GM12864 (cell line): Measurements from ENCODE around the gene GPS2.
"Not testable (repeated sequence)": the region's sequence is repeated elsewhere in the genome, so short reads cannot be mapped to it uniquely, and the experiment has no call there.

Experiments used
- DNase-seq: peaks from one replicate; pipeline ENCODE4 v3.0.0-alpha.2; 2011; ENCODE audit warnings: low read depth
- H3K4me3 ChIP-seq: 2 replicates; pipeline ENCODE4 v1.5.1; 2011; ENCODE audit warnings: mild to moderate bottlenecking, low read depth, low read length, control low read depth
- CTCF ChIP-seq: IDR thresholded peaks from 2 replicates; pipeline ENCODE4 v1.5.1; 2011; ENCODE audit warnings: low read depth, mild to moderate bottlenecking, moderate library complexity, low read length, control low read depth, inconsistent platforms; ENCODE audit errors: missing control alignments

The GPS2 gene

GRCh38 chr17:7348478-7349242 lies 33.5 kb upstream of the GPS2 start:
- DNase-seq, result no peak
- no peak overlapping the region for H3K4me3 ChIP-seq
- no peak for TF ChIP-seq CTCF

GRCh38 chr17:7347630-7348477 lies 32.7 kb upstream of the GPS2 start:
- TF ChIP-seq CTCF, result no peak
- H3K4me3 ChIP-seq, result no peak overlapping the region
- DNase-seq, result no peak

GRCh38 chr17:7346761-7347614 lies 31.8 kb upstream of the GPS2 start:
- H3K4me3 ChIP-seq, result no peak overlapping the region
- no peak for DNase-seq
- TF ChIP-seq CTCF, result no peak

- no peak overlapping the region for H3K4me3 ChIP-seq
- DNase-seq, result no peak
- no peak for TF ChIP-seq CTCF
Observed at GRCh38 chr17:7343250-7343649, 28.1 kb upstream of the GPS2 start.

GRCh38 chr17:7341842-7342241 lies 26.7 kb upstream of the GPS2 start:
- no peak for DNase-seq
- no peak overlapping the region for H3K4me3 ChIP-seq
- no peak for TF ChIP-seq CTCF

- DNase-seq, result no peak
- TF ChIP-seq CTCF, result no peak
- no peak overlapping the region for H3K4me3 ChIP-seq
Observed at GRCh38 chr17:7340179-7340578, 25.0 kb upstream of the GPS2 start.

- DNase-seq, result not testable (repeated sequence)
- peak overlapping the region; percentile 90 for H3K4me3 ChIP-seq
Observed at GRCh38 chr17:7337600-7337999, 22.4 kb upstream of the GPS2 start.
